ENCODE data around the gene CDKL4. TPM values are rescaled to one million over a fixed set of nuclear protein-coding genes. Genes with fewer than 3 reads are reported as not detected.
"Not testable (repeated sequence)": the region's sequence is repeated elsewhere in the genome, so short reads cannot be mapped to it uniquely, and the experiment has no call there.

The CDKL4 gene
- polyA plus RNA-seq, 6 donors from 2014 or later: not detected

GRCh38 chr2:39188960-39189494 lies 54.7 kb downstream of the CDKL4 start:
- no peak for ATAC-seq (ENCODE audit: low read depth in 2 of 2)
- H3K36me3 Mint-ChIP-seq: no peaks in the 10 kb centered on the region
- H3K9me3 Mint-ChIP-seq: peaks cover 0 to 3% (median 0%) of the 10 kb centered on the region in 7 donors
- no peaks in the 10 kb centered on the region for H3K4me1 Mint-ChIP-seq
- no peak overlapping the region for H3K4me3 Mint-ChIP-seq
- no peaks in the 10 kb centered on the region for H3K27me3 Mint-ChIP-seq
- no peak overlapping the region for H3K27ac Mint-ChIP-seq
- DNase-seq: no peak

DNA sequence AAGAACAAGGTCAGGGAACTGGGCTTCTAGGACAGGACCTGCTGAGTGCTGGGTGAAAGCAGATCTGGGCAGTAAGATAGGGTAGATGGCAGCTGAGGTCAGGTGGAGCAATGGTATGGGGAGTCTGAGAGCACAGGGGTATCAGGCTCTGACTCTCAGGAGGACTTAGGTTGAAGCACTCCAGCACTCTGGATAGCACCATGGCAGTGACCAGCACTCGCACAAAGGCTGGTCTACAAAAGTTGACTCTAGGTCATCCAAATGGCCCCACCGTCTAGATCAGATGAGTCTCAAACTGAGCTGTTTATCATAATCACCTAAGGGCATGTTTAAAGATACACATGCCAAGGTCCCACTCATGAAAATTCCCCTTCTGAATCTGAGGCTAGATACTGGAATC lies 60.1 kb downstream of the CDKL4 start:
- H3K4me3 Mint-ChIP-seq: no peak overlapping the region
- no peak for DNase-seq
- H3K27ac Mint-ChIP-seq: no peak overlapping the region
- peaks cover 0 to 3% (median 0%) of the 10 kb centered on the region in 7 donors for H3K9me3 Mint-ChIP-seq
- peaks cover 0 to 8% (median 4%) of the 10 kb centered on the region in 3 donors for H3K27me3 Mint-ChIP-seq
- H3K4me1 Mint-ChIP-seq: no peaks in the 10 kb centered on the region
- no peaks in the 10 kb centered on the region for H3K36me3 Mint-ChIP-seq
- no peak for ATAC-seq (ENCODE audit: low read depth in 2 of 2)

- Mint-ChIP-seq H3K27ac (no peak overlapping the region), H3K27me3 (peaks cover 4 to 8% (median 5%) of the 10 kb centered on the region in 3 donors), H3K4me1 (peaks cover 0 to 5% (median 0%) of the 10 kb centered on the region in 3 donors), H3K9me3 (peaks cover 0 to 2% (median 0%) of the 10 kb centered on the region in 7 donors), H3K4me3 (no peak overlapping the region), H3K36me3 (no peaks in the 10 kb centered on the region)
- ATAC-seq (ENCODE audit: low read depth in 2 of 2): no peak
- no peak for DNase-seq
Observed at GRCh38 chr2:39181297-39181696, 62.5 kb downstream of the CDKL4 start.

DNA sequence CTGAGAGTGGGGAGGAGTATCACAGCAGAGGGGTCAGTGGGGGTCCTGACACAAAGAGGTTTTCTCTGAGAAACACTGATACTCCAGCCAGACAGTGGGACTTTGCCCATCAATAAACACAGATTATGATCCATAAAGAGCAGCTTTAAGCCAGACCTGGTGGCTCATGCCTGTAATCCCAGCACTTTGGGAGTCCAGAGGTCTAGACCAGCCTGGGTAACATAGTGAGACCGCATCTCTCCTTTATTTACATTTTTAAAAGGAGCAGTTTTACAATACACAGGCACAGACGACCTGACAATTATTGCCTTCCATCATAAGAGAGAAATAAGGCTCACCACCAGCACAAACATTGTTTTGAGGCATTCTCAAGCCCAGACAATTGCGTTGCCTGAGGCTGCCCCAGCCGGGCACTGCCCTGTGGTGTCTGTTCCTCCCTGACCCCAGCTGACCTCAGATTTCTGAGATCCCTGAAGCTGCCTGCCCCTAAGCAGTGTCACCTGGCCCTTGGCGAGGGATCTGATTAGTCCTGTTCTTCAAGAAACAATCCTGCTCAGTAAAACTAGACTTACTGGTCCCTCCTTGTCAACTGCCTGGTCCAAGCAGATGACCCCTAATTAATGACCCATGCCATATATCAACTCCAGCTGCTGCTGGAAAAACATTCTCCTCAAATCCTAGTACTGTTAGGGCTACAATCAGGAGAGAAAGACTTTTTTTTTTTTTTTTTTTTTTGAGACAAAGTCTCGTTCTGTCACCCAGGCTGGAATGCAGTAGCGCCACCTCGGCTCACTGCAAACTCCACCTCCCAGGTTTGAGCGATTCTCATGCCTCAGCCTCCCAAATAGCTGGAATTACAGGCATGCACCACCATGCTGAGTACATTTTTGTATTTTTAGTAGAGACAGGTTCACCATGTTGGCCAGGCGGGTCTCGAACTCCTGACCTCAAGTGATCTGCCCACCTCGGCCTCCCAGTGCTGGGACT lies 63.5 kb downstream of the CDKL4 start:
- no peaks in the 10 kb centered on the region for H3K9me3 Mint-ChIP-seq
- H3K27ac Mint-ChIP-seq: no peak overlapping the region
- peaks cover 0 to 5% (median 0%) of the 10 kb centered on the region in 3 donors for H3K4me1 Mint-ChIP-seq
- no peak for ATAC-seq (ENCODE audit: low read depth in 2 of 2)
- peaks cover 4 to 8% (median 5%) of the 10 kb centered on the region in 3 donors for H3K27me3 Mint-ChIP-seq
- DNase-seq: no peak
- H3K4me3 Mint-ChIP-seq: no peak overlapping the region
- H3K36me3 Mint-ChIP-seq: no peaks in the 10 kb centered on the region

DNA sequence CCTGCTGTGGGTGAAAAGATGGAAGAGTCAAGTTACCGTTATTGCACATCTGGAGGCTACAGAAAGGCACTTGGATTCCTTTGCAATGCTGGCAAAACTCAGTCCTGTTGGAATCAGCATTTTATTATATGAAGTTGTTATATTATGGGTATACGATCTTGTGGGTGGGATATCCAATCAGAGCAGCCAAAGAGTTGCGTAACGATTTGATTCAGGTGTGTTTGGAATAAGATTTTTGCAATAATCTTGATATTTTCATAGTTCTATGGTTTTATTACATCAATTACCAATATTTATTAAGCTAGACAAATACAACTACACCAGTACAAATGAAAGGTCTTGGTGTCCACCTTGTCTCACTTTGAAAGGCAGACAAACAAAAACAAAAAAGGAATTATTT lies 65.0 kb downstream of the CDKL4 start:
- H3K4me1 Mint-ChIP-seq: peaks cover 0 to 5% (median 0%) of the 10 kb centered on the region in 3 donors
- ATAC-seq (ENCODE audit: low read depth in 2 of 2) (no peak), DNase-seq (no peak)

DNA sequence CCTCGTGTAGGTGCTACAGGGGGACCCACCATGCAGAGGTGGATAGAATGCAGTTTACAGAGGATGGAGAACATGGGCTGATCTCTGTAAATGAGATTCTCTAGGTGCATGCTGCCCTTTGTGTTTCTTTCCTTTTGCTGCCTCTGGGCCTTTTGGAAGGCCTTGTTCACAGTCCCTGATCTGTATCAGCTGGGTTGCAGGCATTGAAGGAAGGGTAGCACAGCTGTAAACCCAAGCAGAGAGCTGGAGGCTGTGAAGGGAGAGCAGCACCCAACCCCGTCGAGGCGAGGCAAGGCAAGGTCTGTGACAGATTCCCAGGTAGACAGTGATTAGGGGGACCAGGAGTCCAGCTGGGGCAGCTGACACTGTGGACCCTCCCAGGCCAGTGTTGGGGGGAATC lies 66.8 kb downstream of the CDKL4 start:
- H3K4me1 Mint-ChIP-seq: peaks cover 0 to 5% (median 0%) of the 10 kb centered on the region in 3 donors
- H3K4me3 Mint-ChIP-seq: no peak overlapping the region
- DNase-seq (no peak), ATAC-seq (ENCODE audit: low read depth in 2 of 2) (no peak)
- H3K27ac Mint-ChIP-seq: peak overlapping the region in 1 of 6 donors; percentile 76
- no peaks in the 10 kb centered on the region for H3K36me3 Mint-ChIP-seq
- no peaks in the 10 kb centered on the region for H3K9me3 Mint-ChIP-seq
- peaks cover 4 to 8% (median 5%) of the 10 kb centered on the region in 3 donors for H3K27me3 Mint-ChIP-seq

More for the DNA sequence above, 65.0 kb downstream of the CDKL4 start:
- no peak overlapping the region for H3K27ac Mint-ChIP-seq
- H3K4me3 Mint-ChIP-seq: no peak overlapping the region
- no peaks in the 10 kb centered on the region for H3K9me3 Mint-ChIP-seq
- peaks cover 4 to 8% (median 5%) of the 10 kb centered on the region in 3 donors for H3K27me3 Mint-ChIP-seq
- H3K36me3 Mint-ChIP-seq: no peaks in the 10 kb centered on the region

DNA sequence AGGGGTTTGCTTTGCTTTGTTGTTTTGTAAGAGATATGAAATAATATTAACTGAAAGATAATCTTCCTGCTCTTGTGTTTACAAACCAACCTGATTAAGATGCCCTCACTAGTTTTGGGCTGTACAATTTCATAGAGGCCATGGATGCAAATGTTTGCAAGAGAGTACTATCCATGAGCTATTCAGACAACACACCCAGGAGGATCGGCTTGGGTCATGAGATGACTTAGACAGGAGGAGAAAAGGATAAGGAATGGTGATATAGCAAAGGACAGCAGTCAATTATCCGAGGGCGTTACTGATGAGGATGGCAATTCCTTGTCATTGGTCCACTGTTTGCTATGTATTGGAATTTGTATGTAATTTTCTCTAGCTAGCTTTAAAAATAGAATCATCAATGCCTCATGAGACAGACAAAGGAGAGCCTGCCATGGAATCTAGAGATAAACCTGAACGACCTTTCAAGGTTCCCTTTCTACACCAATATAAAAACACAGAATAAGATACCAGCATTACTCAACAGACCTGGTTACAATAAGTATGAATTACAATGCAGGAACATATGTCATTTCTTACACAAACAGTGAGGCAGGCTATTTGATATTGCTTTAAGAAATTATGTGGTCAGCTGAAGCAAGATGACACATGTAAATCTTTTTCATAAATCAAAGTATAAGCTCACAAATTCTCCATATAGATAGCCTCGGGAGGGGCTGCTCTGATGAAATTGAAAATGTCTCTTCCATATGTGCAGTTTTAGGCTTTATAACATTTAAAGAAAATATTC lies 68.6 kb downstream of the CDKL4 start:
- Mint-ChIP-seq H3K4me3 (no peak overlapping the region), H3K27ac (no peak overlapping the region), H3K36me3 (no peaks in the 10 kb centered on the region), H3K9me3 (no peaks in the 10 kb centered on the region), H3K27me3 (peaks cover 0 to 5% (median 0%) of the 10 kb centered on the region in 3 donors), H3K4me1 (peaks cover 0 to 5% (median 0%) of the 10 kb centered on the region in 3 donors)
- no peak for ATAC-seq (ENCODE audit: low read depth in 2 of 2)
- no peak for DNase-seq

DNA sequence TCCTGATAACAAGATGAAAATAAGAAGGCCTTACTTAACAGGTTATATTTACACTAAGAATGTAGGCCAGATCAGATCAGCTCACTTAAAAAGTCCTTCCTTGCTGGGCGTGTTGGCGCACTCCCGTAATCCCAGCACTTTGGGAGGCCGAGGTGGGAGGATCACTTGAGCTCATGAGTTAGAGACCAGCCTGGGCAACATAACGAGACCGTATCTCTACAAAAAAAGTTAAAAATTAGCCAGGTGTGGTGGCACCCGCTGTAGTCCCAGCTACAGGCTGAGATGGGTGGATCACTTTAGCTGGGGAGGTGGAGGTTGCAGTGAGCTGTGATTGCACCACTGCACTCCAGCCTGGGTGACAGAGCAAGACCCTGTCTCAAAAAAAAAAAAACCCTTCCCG lies 69.7 kb downstream of the CDKL4 start:
- Mint-ChIP-seq H3K4me1 (peaks cover 0 to 5% (median 0%) of the 10 kb centered on the region in 3 donors), H3K36me3 (no peaks in the 10 kb centered on the region)

GRCh38 chr2:39172047-39172706 lies 71.6 kb downstream of the CDKL4 start:
- not testable (repeated sequence) for ATAC-seq (ENCODE audit: low read depth in 2 of 2); H3K4me3 Mint-ChIP-seq; H3K36me3 Mint-ChIP-seq; H3K4me1 Mint-ChIP-seq; DNase-seq; H3K27me3 Mint-ChIP-seq; H3K9me3 Mint-ChIP-seq
- peak overlapping the region in 1 of 6 donors; percentile 69 for H3K27ac Mint-ChIP-seq

More for the DNA sequence above, 69.7 kb downstream of the CDKL4 start:
- ATAC-seq (ENCODE audit: low read depth in 2 of 2) (no peak), DNase-seq (no peak)
- Mint-ChIP-seq H3K9me3 (no peaks in the 10 kb centered on the region), H3K27ac (no peak overlapping the region), H3K27me3 (peaks cover 0 to 5% (median 0%) of the 10 kb centered on the region in 3 donors), H3K4me3 (no peak overlapping the region)

DNA sequence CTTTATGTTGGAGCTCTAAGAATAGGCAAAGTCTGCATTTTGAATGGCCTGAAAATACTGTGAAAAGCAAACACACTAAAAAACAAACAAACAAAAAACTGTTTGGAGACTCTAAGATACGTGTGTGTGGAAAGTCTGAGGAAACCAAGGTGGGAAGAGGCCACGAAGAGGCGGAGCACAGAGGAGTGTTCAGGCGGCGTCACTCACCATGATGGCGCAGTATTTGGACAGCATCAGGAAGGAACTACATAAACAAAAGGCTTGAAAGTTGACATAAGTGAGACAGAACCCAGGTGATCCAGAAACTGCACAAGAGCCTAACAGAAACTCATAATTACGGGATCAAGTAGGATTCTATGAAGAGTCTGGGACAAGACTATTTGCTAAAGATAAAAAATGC lies 72.1 kb downstream of the CDKL4 start:
- DNase-seq: no peak
- H3K4me1 Mint-ChIP-seq: no peaks in the 10 kb centered on the region

GRCh38 chr2:39164089-39164488 lies 79.7 kb downstream of the CDKL4 start:
- no peak overlapping the region for H3K27ac Mint-ChIP-seq
- no peak for ATAC-seq (ENCODE audit: low read depth in 2 of 2)

More for the DNA sequence above, 72.1 kb downstream of the CDKL4 start:
- no peak overlapping the region for H3K4me3 Mint-ChIP-seq
- H3K27ac Mint-ChIP-seq: peak overlapping the region in 1 of 6 donors; percentile 69
- no peak for ATAC-seq (ENCODE audit: low read depth in 2 of 2)
- H3K9me3 Mint-ChIP-seq: no peaks in the 10 kb centered on the region
- H3K36me3 Mint-ChIP-seq: no peaks in the 10 kb centered on the region
- no peaks in the 10 kb centered on the region for H3K27me3 Mint-ChIP-seq

GRCh38 chr2:39160982-39161381 lies 82.8 kb downstream of the CDKL4 start:
- Mint-ChIP-seq H3K36me3 (no peaks in the 10 kb centered on the region), H3K9me3 (peaks cover 0 to 1% (median 0%) of the 10 kb centered on the region in 7 donors), H3K4me3 (no peak overlapping the region), H3K27ac (peak overlapping the region in 1 of 6 donors; percentile 52), H3K4me1 (no peaks in the 10 kb centered on the region), H3K27me3 (no peaks in the 10 kb centered on the region)
- no peak for ATAC-seq (ENCODE audit: low read depth in 2 of 2)
- DNase-seq: no peak

More at GRCh38 chr2:39164089-39164488, 79.7 kb downstream of the CDKL4 start:
- DNase-seq: no peak
- Mint-ChIP-seq H3K36me3 (no peaks in the 10 kb centered on the region), H3K27me3 (no peaks in the 10 kb centered on the region), H3K9me3 (peaks cover 0 to 1% (median 0%) of the 10 kb centered on the region in 7 donors), H3K4me3 (no peak overlapping the region), H3K4me1 (no peaks in the 10 kb centered on the region)

- H3K27ac Mint-ChIP-seq: no peak overlapping the region
- DNase-seq: no peak
Observed at GRCh38 chr2:39159283-39159682, 84.5 kb downstream of the CDKL4 start.

More at GRCh38 chr2:39159283-39159682, 84.5 kb downstream of the CDKL4 start:
- Mint-ChIP-seq H3K4me3 (no peak overlapping the region), H3K9me3 (peaks cover 0 to 1% (median 0%) of the 10 kb centered on the region in 7 donors), H3K36me3 (no peaks in the 10 kb centered on the region), H3K4me1 (no peaks in the 10 kb centered on the region), H3K27me3 (no peaks in the 10 kb centered on the region)
- ATAC-seq (ENCODE audit: low read depth in 2 of 2): no peak

Data from naive B cell (primary cell).